GM12878 (cell line): Measurements from ENCODE around the gene ARHGEF16. TPM values are rescaled to one million over a fixed set of nuclear protein-coding genes. Genes with fewer than 3 reads are reported as not detected.

Experiments used
- ATAC-seq: fragments of 200-7000 bp; cut with Tn5 transposase; 3 replicates; pipeline ENCODE4 v1.9.1; 2020; ENCODE audit warnings: mild to moderate bottlenecking, moderate library complexity
- BruUV-seq: library from RNA; stranded (reverse); fragments of 400-500 nt; replicated peaks from 2 replicates; lab custom pipeline; 2021; lab: Mats Ljungman, UMichigan
- CTCF ChIA-PET: fragments of 300-600 bp; sonication (Branson Sonifier 250); formaldehyde crosslinking; extraction: SDS; loops from one replicate; lab custom pipeline; 2021; ENCODE audit warnings: inconsistent platforms; lab: Yijun Ruan, JAX
- POLR2A ChIA-PET: fragments of 350-600 bp; formaldehyde crosslinking; extraction: SDS; loops from one replicate; lab custom pipeline; 2021; ENCODE audit warnings: inconsistent platforms; lab: Charles Lee
- RAD21 ChIA-PET: fragments of 300-600 bp; sonication (Branson Sonifier 250); formaldehyde crosslinking; loops from one replicate; lab custom pipeline; 2023; ENCODE audit warnings: antibody characterized with exemption; ENCODE audit not compliant: unreplicated experiment; lab: Charles Lee
- SMC1A ChIA-PET: fragments of 300-600 bp; sonication (Branson Sonifier 250); formaldehyde crosslinking; loops from one replicate; lab custom pipeline; 2023; ENCODE audit not compliant: unreplicated experiment, uncharacterized antibody; lab: Charles Lee
- DNase-seq: peaks from one replicate; pipeline ENCODE4 v3.0.0-alpha.2; 2011; ENCODE audit warnings: low read depth, low spot score
- FAIRE-seq: peaks from 3 replicates; lab custom pipeline; 2011; peaks lifted over from hg19 to GRCh38; lab: Jason Lieb, UNC
- H2AFZ ChIP-seq: 2 replicates; pipeline ENCODE4 v1.6.0; 2011; ENCODE audit warnings: low read depth, low read length, control low read depth; ENCODE audit not compliant: control insufficient read depth
- H3K27ac ChIP-seq: 2 replicates; pipeline ENCODE4 v1.5.1; 2011; ENCODE audit warnings: control low read depth; ENCODE audit not compliant: control insufficient read depth, insufficient read depth
- H3K27me3 ChIP-seq, 2 experiments: replicated peaks in 1 of 2; 2 replicates each; pipeline versions ENCODE4 v1.6.0 to v1.6.1; 2011; ENCODE audit warnings: low read length in 1 of 2; ENCODE audit not compliant: control insufficient read depth in 2 of 2, insufficient read depth in 2 of 2
- H3K36me3 ChIP-seq, 2 experiments: 2 replicates each; pipeline ENCODE4 v1.5.1; 2011; ENCODE audit warnings: low read length in 1 of 2; ENCODE audit not compliant: control insufficient read depth in 2 of 2, insufficient read depth in 2 of 2
- H3K4me1 ChIP-seq: 2 replicates; pipeline ENCODE4 v1.6.1; 2011; ENCODE audit warnings: mild to moderate bottlenecking, low read length, moderate library complexity, mixed read lengths; ENCODE audit not compliant: control insufficient read depth, insufficient read depth
- H3K4me2 ChIP-seq: 2 replicates; pipeline ENCODE4 v1.6.0; 2011; ENCODE audit warnings: control low read depth; ENCODE audit not compliant: control insufficient read depth, insufficient read depth
- H3K4me3 ChIP-seq: fragments of 200-600 bp; sonication (generic); 2 replicates; pipeline ENCODE4 v1.5.1; 2016
- H3K79me2 ChIP-seq: 2 replicates; pipeline ENCODE4 v1.6.0; 2011; ENCODE audit warnings: low read length; ENCODE audit not compliant: control insufficient read depth, insufficient read depth
- H3K9ac ChIP-seq: 2 replicates; pipeline ENCODE4 v1.8.0; 2011; ENCODE audit warnings: low read length, control low read depth, mixed read lengths; ENCODE audit not compliant: control insufficient read depth, insufficient read depth
- H3K9me3 ChIP-seq: replicated peaks from 3 replicates; pipeline ENCODE4 v1.5.1; 2011; ENCODE audit warnings: mild to moderate bottlenecking, low read length; ENCODE audit not compliant: control insufficient read depth, insufficient read depth
- H4K20me1 ChIP-seq: 2 replicates; pipeline ENCODE4 v1.6.0; 2011; ENCODE audit not compliant: control insufficient read depth, insufficient read depth
- ASH2L ChIP-seq: fragments of 300-600, 200-600 bp; sonication (generic); IDR thresholded peaks from 2 replicates; pipeline ENCODE4 v1.6.1; 2017; ENCODE audit warnings: low read depth, mild to moderate bottlenecking, borderline replicate concordance
- ATF2 ChIP-seq: IDR thresholded peaks from 2 replicates; pipeline ENCODE4 v1.6.1; 2012; ENCODE audit warnings: low read length, inconsistent platforms
- BRCA1 ChIP-seq: IDR thresholded peaks from 2 replicates; pipeline ENCODE4 v1.6.1; 2011; ENCODE audit warnings: low read depth, low read length, improper control_type of control experiment
- EGR1 ChIP-seq, 2 experiments: IDR thresholded peaks; 1 replicate in 1 of 2; 2 replicates in 1 of 2; pipeline ENCODE4 v1.6.1; 2011 to 2012; ENCODE audit warnings: low read depth in 2 of 2, low read length in 2 of 2, borderline replicate concordance in 1 of 2, mild to moderate bottlenecking in 1 of 2, moderate library complexity in 1 of 2
- HSF1 ChIP-seq: fragments of 150-350 bp; IDR thresholded peaks from 2 replicates; pipeline ENCODE4 v1.6.1; 2014; ENCODE audit warnings: mild to moderate bottlenecking, low read depth, low read length
- MYB ChIP-seq: fragments of 150-350 bp; IDR thresholded peaks from 2 replicates; pipeline ENCODE4 v1.6.1; 2014; ENCODE audit warnings: mild to moderate bottlenecking, low read depth, low read length, borderline replicate concordance
- NFXL1 ChIP-seq: fragments of 450-650 bp; IDR thresholded peaks from 2 replicates; pipeline ENCODE4 v1.6.1; 2017; ENCODE audit warnings: antibody characterized with exemption, mild to moderate bottlenecking, borderline replicate concordance
- NKRF ChIP-seq: fragments of 450-650 bp; conservative IDR thresholded peaks from 2 replicates; pipeline ENCODE4 v1.6.1; 2017; ENCODE audit warnings: mild to moderate bottlenecking, moderate library complexity
- NRF1 ChIP-seq: conservative IDR thresholded peaks from 2 replicates; pipeline ENCODE4 v1.6.1; 2011; ENCODE audit warnings: mild to moderate bottlenecking, low read depth, low read length, improper control_type of control experiment
- WGBS: methylation state at CpG from one replicate; pipeline ENCODE4 v1.1.6; 2016; ENCODE audit warnings: low lambda C conversion rate; ENCODE audit not compliant: insufficient replicate concordance, insufficient coverage; ENCODE audit errors: missing lambda C conversion rate; 5-methylcytosine and 5-hydroxymethylcytosine counted together
- in situ Hi-C: fragments of 300-500 bp; cut with MboI; formaldehyde crosslinking; loops from 9 replicates; pipeline ENCODE4 v1.14.3; 2018; ENCODE audit warnings: mixed read lengths
- intact Hi-C: fragments of 100-400 bp; cut with micrococcal nuclease; formaldehyde crosslinking; loops from one replicate; pipeline ENCODE4 v1.14.2; 2022; ENCODE audit not compliant: unreplicated experiment
- polyA plus RNA-seq, 11 experiments: library from polyadenylated mRNA; depleted of rRNA in 4 of 11; unstranded in 6 of 11; stranded (reverse) in 5 of 11; fragments of >200 nt; fragmentation: Nextera tagmentation in 4 of 11; fragmentation: Illumina TruSeq in 1 of 11; extraction: Ambion mirVana in 4 of 11; extraction: Trizol in 1 of 11; gene quantifications; 1 replicate in 1 of 11; 2 replicates in 10 of 11; pipeline versions ENCODE4 v1.2.1 to v1.2.3, GENCODE V29; 2011 to 2016; ENCODE audit warnings: inconsistent platforms in 2 of 11, missing spikeins in 2 of 11, low read depth in 1 of 11
- total RNA-seq, 4 experiments: library from RNA; depleted of rRNA in 3 of 4; stranded (reverse); fragments of >200 nt in 3 of 4; fragmentation: Illumina TruSeq in 1 of 4; extraction: Trizol in 1 of 4; gene quantifications; 2 replicates each; pipeline versions ENCODE4 v1.2.1 to v1.2.3, GENCODE V29; 2013 to 2021
- TF ChIP-seq, protein P1 (sequence below): IDR thresholded peaks from 2 replicates; pipeline ENCODE4 v1.6.1; 2012; ENCODE audit warnings: mild to moderate bottlenecking, low read depth, low read length
- TF ChIP-seq, protein P2 (sequence below): fragments of 450-650 bp; IDR thresholded peaks from 2 replicates; pipeline ENCODE4 v1.6.1; 2018; ENCODE audit warnings: mild to moderate bottlenecking, low read depth, moderate library complexity; ENCODE audit not compliant: partially characterized antibody

Gene ARHGEF16
- total and polyA plus RNA-seq, 10 of the 15 experiments (the other 5 are each of a cell fraction or from before 2014, with no cell fraction given): not detected

DNA sequence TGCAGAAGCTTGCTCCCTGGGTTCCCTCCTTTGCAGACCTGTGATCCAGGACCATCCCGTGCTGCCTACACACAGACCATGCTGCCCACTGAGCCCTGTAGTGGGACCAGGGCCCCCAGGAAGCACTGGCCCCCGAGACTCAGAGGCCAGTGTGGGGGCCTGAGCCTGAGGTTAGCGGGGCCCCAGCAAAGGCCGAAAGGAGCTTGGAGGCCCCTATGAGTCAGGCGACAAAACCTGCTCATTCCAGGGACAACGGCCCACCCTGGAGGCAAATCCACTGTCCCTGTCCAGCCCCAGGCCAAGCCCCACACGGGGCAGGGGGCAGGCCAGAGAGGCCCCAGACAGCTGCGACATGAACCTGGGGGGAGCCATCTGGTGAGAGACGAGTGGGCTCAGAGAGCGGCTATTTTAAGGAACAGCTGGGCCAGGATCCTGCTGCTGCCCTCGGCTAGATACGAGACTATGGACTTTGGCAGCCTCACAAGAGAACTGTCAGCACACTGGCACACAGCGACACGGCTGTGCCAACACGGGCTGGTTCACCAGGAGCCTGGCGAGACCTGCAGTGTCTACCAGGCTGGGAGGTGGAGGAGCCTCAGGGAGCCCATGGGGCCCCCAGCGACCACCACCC is 74.7 kb downstream of the ARHGEF16 start:
- Histone ChIP-seq H3K79me2 (no peaks in the 10 kb centered on the region), H3K9ac (no peak overlapping the region), H2AFZ (no peak overlapping the region), H3K4me2 (no peak overlapping the region), H3K27me3 (peaks cover 0 to 4% of the 10 kb centered on the region in 2 experiments; a peak in 3 of 4 replicates), H4K20me1 (no peaks in the 10 kb centered on the region), H3K27ac (no peak overlapping the region), H3K4me1 (no peaks in the 10 kb centered on the region), H3K36me3 (no peaks in the 10 kb centered on the region), H3K4me3 (no peak overlapping the region), H3K9me3 (no peaks in the 10 kb centered on the region)
- ATAC-seq (no peak), FAIRE-seq (no peak), DNase-seq (no peak)
- intact Hi-C loops (no loop called here), in situ Hi-C loops (no loop called here)
- no TSS peak for BruUV-seq
- ChIA-PET RAD21 (no interaction called here), SMC1A (no interaction called here), POLR2A (no interaction called here), CTCF (no interaction called here)
- 27% methylated on average over 15 of the region's 17 CpGs for WGBS
- TF ChIP-seq EGR1 (IDR thresholded peaks at IDR 0.05; ENCODE audit: borderline replicate concordance in 1 of 2, low read depth in 2 of 2, low read length in 2 of 2) (no peak), HSF1 (no peak), ATF2 (no peak), ASH2L (no peak), MYB (no peak), NRF1 (no peak), NKRF (no peak), BRCA1 (no peak), NFXL1 (no peak)
- TF ChIP-seq, protein P1, sequence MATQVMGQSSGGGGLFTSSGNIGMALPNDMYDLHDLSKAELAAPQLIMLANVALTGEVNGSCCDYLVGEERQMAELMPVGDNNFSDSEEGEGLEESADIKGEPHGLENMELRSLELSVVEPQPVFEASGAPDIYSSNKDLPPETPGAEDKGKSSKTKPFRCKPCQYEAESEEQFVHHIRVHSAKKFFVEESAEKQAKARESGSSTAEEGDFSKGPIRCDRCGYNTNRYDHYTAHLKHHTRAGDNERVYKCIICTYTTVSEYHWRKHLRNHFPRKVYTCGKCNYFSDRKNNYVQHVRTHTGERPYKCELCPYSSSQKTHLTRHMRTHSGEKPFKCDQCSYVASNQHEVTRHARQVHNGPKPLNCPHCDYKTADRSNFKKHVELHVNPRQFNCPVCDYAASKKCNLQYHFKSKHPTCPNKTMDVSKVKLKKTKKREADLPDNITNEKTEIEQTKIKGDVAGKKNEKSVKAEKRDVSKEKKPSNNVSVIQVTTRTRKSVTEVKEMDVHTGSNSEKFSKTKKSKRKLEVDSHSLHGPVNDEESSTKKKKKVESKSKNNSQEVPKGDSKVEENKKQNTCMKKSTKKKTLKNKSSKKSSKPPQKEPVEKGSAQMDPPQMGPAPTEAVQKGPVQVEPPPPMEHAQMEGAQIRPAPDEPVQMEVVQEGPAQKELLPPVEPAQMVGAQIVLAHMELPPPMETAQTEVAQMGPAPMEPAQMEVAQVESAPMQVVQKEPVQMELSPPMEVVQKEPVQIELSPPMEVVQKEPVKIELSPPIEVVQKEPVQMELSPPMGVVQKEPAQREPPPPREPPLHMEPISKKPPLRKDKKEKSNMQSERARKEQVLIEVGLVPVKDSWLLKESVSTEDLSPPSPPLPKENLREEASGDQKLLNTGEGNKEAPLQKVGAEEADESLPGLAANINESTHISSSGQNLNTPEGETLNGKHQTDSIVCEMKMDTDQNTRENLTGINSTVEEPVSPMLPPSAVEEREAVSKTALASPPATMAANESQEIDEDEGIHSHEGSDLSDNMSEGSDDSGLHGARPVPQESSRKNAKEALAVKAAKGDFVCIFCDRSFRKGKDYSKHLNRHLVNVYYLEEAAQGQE: no peak
- TF ChIP-seq, protein P2, sequence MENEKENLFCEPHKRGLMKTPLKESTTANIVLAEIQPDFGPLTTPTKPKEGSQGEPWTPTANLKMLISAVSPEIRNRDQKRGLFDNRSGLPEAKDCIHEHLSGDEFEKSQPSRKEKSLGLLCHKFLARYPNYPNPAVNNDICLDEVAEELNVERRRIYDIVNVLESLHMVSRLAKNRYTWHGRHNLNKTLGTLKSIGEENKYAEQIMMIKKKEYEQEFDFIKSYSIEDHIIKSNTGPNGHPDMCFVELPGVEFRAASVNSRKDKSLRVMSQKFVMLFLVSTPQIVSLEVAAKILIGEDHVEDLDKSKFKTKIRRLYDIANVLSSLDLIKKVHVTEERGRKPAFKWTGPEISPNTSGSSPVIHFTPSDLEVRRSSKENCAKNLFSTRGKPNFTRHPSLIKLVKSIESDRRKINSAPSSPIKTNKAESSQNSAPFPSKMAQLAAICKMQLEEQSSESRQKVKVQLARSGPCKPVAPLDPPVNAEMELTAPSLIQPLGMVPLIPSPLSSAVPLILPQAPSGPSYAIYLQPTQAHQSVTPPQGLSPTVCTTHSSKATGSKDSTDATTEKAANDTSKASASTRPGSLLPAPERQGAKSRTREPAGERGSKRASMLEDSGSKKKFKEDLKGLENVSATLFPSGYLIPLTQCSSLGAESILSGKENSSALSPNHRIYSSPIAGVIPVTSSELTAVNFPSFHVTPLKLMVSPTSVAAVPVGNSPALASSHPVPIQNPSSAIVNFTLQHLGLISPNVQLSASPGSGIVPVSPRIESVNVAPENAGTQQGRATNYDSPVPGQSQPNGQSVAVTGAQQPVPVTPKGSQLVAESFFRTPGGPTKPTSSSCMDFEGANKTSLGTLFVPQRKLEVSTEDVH: no peak
